Measurements from ENCODE around the gene GZMM. TPM values are rescaled to one million over a fixed set of nuclear protein-coding genes. Genes with fewer than 3 reads are reported as not detected.

Gene GZMM
- total and polyA plus RNA-seq, 2 of the 13 experiments (the other 11 are each of a cell fraction or from before 2014, with no cell fraction given) = 0.07 TPM; not detected in 1

- TF ChIP-seq SKIL (CRISPR knock-in tag; IDR thresholded peaks at IDR 0.05; ENCODE audit: borderline replicate concordance) (no peak), POLR2G (IDR thresholded peaks at IDR 0.05; ENCODE audit: low read depth, low read length) (0 out of 2 replicates have a peak, but pooled peaks have one; percentile 27), ZNF230 (CRISPR knock-in tag; IDR thresholded peaks at IDR 0.05) (peak; percentile 69; the same call in 1 of the 2 replicates), ZNF772 (CRISPR knock-in tag; IDR thresholded peaks at IDR 0.05) (no peak), RNF219 (CRISPR knock-in tag; IDR thresholded peaks at IDR 0.05) (no peak), ZNF761 (CRISPR knock-in tag; conservative IDR thresholded peaks at IDR 0.05) (no peak), HDAC1 (CRISPR knock-in tag; IDR thresholded peaks at IDR 0.05) (peak; percentile 36; the same call in 1 of the 2 replicates), ZNF703 (CRISPR knock-in tag; IDR thresholded peaks at IDR 0.05; ENCODE audit: borderline replicate concordance) (no peak), ZFY (CRISPR knock-in tag; IDR thresholded peaks at IDR 0.05) (peak; percentile 70), ATF5 (CRISPR knock-in tag; IDR thresholded peaks at IDR 0.05; ENCODE audit: low read depth) (0 out of 2 replicates have a peak, but pooled peaks have one; percentile 50), TGIF2 (CRISPR knock-in tag; IDR thresholded peaks at IDR 0.05) (no peak), IKZF4 (CRISPR knock-in tag; IDR thresholded peaks at IDR 0.05; ENCODE audit: borderline replicate concordance, low read depth, not compliant biosample characterization) (peak; percentile 39)
- TF ChIP-seq, protein P1, sequence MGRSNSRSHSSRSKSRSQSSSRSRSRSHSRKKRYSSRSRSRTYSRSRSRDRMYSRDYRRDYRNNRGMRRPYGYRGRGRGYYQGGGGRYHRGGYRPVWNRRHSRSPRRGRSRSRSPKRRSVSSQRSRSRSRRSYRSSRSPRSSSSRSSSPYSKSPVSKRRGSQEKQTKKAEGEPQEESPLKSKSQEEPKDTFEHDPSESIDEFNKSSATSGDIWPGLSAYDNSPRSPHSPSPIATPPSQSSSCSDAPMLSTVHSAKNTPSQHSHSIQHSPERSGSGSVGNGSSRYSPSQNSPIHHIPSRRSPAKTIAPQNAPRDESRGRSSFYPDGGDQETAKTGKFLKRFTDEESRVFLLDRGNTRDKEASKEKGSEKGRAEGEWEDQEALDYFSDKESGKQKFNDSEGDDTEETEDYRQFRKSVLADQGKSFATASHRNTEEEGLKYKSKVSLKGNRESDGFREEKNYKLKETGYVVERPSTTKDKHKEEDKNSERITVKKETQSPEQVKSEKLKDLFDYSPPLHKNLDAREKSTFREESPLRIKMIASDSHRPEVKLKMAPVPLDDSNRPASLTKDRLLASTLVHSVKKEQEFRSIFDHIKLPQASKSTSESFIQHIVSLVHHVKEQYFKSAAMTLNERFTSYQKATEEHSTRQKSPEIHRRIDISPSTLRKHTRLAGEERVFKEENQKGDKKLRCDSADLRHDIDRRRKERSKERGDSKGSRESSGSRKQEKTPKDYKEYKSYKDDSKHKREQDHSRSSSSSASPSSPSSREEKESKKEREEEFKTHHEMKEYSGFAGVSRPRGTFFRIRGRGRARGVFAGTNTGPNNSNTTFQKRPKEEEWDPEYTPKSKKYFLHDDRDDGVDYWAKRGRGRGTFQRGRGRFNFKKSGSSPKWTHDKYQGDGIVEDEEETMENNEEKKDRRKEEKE (IDR thresholded peaks at IDR 0.05) = no peak
- TF ChIP-seq, protein P2, sequence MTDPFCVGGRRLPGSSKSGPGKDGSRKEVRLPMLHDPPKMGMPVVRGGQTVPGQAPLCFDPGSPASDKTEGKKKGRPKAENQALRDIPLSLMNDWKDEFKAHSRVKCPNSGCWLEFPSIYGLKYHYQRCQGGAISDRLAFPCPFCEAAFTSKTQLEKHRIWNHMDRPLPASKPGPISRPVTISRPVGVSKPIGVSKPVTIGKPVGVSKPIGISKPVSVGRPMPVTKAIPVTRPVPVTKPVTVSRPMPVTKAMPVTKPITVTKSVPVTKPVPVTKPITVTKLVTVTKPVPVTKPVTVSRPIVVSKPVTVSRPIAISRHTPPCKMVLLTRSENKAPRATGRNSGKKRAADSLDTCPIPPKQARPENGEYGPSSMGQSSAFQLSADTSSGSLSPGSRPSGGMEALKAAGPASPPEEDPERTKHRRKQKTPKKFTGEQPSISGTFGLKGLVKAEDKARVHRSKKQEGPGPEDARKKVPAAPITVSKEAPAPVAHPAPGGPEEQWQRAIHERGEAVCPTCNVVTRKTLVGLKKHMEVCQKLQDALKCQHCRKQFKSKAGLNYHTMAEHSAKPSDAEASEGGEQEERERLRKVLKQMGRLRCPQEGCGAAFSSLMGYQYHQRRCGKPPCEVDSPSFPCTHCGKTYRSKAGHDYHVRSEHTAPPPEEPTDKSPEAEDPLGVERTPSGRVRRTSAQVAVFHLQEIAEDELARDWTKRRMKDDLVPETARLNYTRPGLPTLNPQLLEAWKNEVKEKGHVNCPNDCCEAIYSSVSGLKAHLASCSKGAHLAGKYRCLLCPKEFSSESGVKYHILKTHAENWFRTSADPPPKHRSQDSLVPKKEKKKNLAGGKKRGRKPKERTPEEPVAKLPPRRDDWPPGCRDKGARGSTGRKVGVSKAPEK (CRISPR knock-in tag; IDR thresholded peaks at IDR 0.05; ENCODE audit: borderline replicate concordance) = peak; percentile 40; the same call in 1 of the 2 replicates
Measured at GRCh38 chr19:532561-533363, 11.1 kb upstream of the GZMM start (continued).

Data from HepG2 (cell line).